ENCODE results near the gene NPIPA1.
"Not testable (repeated sequence)": the region's sequence is repeated elsewhere in the genome, so short reads cannot be mapped to it uniquely, and the experiment has no call there.

Gene NPIPA1

DNA sequence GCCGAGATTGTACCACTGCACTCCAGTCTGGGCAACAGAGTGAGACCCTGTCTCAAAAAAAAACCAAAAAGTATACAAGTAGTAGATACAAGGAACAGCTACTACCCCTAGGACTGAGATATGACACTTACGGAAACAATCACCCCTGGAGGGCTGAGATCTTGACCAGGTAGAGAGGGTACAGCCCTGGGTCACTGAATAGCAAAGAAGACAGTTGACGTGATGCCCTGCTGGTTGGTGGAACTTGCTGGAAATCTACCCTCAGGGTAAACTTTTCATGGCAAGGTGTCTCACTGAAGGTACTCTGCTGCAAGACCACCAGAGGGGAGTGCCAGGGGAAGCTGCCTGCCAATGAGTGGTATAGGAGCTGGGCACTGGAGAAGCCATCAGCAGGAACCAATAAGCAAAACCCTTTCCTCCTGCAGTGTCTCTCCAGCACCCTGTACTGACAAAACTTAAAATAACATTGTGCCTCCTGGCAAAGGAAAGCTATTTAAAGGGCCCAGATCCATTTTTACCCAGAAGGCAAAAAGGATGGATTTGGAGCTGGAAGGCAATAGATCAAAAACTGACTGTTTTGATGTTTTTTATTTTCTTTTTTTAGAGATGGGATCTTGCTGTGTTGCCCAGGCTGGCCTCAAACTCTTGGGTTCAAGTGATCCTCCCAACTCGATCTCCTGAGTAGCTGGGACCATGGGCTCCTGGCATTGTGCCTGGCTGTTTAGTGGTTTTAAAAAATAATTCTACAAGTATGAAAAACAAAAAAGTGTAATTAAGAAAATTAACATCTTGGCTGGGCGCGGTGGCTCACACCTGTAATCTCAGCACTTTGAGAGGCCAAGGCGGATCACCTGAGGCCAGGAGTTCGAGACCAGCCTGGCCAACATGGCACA, 26.3 kb downstream of the NPIPA1 start:
- no peaks in the 10 kb centered on the region for H3K4me1 Mint-ChIP-seq
- no peak overlapping the region for H3K27ac Mint-ChIP-seq
- H3K27me3 Mint-ChIP-seq (ENCODE audit: low read depth, poor library complexity), result peaks cover 39% of the 10 kb centered on the region
- H3K9me3 Mint-ChIP-seq, result peaks cover 15% of the 10 kb centered on the region
- no peak for DNase-seq
- no peaks in the 10 kb centered on the region for H3K36me3 Mint-ChIP-seq (ENCODE audit: low read depth)
- TF ChIP-seq, protein P1, sequence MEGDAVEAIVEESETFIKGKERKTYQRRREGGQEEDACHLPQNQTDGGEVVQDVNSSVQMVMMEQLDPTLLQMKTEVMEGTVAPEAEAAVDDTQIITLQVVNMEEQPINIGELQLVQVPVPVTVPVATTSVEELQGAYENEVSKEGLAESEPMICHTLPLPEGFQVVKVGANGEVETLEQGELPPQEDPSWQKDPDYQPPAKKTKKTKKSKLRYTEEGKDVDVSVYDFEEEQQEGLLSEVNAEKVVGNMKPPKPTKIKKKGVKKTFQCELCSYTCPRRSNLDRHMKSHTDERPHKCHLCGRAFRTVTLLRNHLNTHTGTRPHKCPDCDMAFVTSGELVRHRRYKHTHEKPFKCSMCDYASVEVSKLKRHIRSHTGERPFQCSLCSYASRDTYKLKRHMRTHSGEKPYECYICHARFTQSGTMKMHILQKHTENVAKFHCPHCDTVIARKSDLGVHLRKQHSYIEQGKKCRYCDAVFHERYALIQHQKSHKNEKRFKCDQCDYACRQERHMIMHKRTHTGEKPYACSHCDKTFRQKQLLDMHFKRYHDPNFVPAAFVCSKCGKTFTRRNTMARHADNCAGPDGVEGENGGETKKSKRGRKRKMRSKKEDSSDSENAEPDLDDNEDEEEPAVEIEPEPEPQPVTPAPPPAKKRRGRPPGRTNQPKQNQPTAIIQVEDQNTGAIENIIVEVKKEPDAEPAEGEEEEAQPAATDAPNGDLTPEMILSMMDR (IDR thresholded peaks at IDR 0.05), result no peak
- no peak overlapping the region for H3K4me3 Mint-ChIP-seq

DNA sequence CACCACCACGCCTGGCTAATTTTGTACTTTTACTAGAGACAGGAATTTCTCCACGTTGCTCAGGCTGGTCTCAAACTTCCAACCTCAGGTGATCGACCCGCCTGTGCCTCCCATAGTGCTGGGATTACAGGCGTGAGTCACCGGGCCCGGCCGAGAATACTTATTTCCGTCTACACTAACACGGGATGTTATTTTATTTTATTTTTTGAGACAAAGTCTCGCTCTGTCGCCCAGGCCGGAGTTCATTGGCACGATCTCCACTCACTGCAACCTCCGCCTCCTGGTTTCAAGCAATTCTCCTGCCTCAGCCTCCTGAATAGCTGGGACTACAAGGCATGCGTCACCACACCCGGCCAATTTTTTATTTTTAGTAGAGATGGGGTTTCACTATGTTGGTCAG, 28.1 kb downstream of the NPIPA1 start:
- peaks cover 14% of the 10 kb centered on the region for H3K9me3 Mint-ChIP-seq
- no peaks in the 10 kb centered on the region for H3K4me1 Mint-ChIP-seq
- no peak overlapping the region for H3K4me3 Mint-ChIP-seq
- no peak for DNase-seq
- no peak overlapping the region for H3K27ac Mint-ChIP-seq
- H3K36me3 Mint-ChIP-seq (ENCODE audit: low read depth), result no peaks in the 10 kb centered on the region
- peaks cover 34% of the 10 kb centered on the region for H3K27me3 Mint-ChIP-seq (ENCODE audit: low read depth, poor library complexity)
- TF ChIP-seq, protein P1 (IDR thresholded peaks at IDR 0.05), result no peak

DNA sequence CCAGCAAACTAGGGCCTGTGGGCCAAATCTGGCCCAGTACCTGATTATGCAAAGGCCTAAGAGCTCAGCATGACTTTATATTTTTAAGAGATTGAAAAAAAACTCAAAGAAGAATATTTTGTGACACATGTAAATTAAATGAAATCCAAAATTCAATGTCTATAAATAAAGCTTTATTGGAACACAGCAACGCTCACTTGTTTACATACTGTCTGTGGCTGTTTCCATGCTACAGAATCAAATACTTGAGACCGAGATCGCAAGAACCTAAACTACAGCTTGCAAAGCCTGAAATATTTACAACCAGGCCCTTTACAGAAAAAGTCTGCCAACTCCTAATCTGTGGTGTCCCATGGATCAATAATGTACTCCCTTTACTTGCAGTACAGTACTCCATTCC, 32.6 kb downstream of the NPIPA1 start:
- not testable (repeated sequence) for H3K4me1 Mint-ChIP-seq; H3K27ac Mint-ChIP-seq; DNase-seq; H3K36me3 Mint-ChIP-seq (ENCODE audit: low read depth); H3K4me3 Mint-ChIP-seq; H3K9me3 Mint-ChIP-seq
- H3K27me3 Mint-ChIP-seq (ENCODE audit: low read depth, poor library complexity), result peaks cover 24% of the 10 kb centered on the region

DNA sequence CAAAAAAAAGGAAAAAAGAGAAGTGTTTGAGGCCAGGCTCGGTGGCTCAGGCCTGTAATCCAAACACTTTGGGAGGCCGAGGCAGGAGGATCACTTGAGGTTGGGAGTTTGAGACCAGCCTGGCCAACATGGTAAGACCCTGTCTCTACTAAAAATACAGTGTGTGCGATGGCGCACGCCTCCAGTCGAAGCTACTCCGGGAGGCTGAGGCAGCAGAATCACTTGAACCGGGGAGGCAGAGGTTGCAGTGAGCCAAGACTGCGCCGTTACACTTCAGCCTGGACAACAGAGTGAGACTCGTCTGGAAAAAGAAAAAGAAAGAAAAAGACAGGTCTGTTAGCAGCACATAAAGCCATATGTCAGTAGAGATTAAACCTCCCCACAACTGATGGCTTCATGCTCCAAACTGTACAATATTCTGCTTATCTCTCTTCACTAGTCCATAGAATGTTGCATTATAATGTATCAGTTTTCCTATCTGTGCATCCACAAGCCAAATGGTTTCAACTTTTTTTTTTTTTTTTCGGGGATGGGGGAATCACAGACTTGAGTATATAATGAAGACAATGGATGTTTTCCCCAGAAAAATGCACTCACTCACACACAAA, 34.5 kb downstream of the NPIPA1 start:
- H3K27me3 Mint-ChIP-seq (ENCODE audit: low read depth, poor library complexity), result peaks cover 19% of the 10 kb centered on the region
- H3K36me3 Mint-ChIP-seq (ENCODE audit: low read depth); H3K9me3 Mint-ChIP-seq; H3K4me3 Mint-ChIP-seq; DNase-seq; H3K27ac Mint-ChIP-seq: not testable (repeated sequence)
- H3K4me1 Mint-ChIP-seq, result peaks cover 14% of the 10 kb centered on the region

DNA sequence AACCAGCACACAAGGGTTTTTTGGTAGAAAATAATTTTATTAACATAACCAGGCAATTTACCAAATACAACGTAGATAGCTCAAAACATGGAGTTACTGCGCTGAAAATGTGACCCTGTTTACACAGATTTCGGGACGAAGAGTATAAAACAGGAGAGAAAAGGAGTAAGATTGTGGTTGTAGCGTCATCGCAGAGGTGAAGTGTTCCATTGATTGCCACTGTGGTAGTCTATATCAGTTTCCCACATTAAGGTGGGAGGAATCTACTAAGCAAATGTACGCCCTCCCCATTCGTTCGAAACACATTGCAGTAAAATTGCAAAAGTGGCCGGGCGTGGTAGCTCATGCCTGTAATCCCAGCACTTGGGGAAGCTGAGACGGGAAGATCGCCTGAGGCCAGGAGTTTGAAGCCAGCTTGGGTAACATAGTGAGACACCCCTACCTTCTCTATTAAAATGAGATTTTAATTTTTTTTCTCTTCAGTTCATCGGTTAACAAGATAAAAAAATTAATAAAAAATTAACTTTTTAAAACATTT, 36.6 kb downstream of the NPIPA1 start:
- not testable (repeated sequence) for DNase-seq; H3K9me3 Mint-ChIP-seq; H3K27ac Mint-ChIP-seq; H3K36me3 Mint-ChIP-seq (ENCODE audit: low read depth); H3K27me3 Mint-ChIP-seq (ENCODE audit: low read depth, poor library complexity)
- H3K4me1 Mint-ChIP-seq, result peaks cover 31% of the 10 kb centered on the region
- peak overlapping the region; percentile 93 for H3K4me3 Mint-ChIP-seq

DNA sequence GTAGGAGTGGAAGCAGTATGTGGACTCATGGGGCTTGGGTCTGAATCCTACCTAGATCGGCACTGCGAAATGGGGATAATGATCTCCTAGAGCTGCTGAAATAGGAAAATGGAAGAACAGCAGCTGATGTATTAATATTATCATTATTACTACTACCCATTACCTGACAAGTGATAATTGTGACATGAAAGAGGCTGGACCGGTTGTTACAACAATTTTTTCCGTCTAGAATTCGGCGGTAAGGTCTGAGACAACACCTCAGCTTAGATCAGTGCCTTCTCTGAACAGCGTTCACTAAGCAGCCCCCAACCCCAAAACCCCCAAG, 37.0 kb downstream of the NPIPA1 start:
- not testable (repeated sequence) for DNase-seq, H3K27ac Mint-ChIP-seq

DNA sequence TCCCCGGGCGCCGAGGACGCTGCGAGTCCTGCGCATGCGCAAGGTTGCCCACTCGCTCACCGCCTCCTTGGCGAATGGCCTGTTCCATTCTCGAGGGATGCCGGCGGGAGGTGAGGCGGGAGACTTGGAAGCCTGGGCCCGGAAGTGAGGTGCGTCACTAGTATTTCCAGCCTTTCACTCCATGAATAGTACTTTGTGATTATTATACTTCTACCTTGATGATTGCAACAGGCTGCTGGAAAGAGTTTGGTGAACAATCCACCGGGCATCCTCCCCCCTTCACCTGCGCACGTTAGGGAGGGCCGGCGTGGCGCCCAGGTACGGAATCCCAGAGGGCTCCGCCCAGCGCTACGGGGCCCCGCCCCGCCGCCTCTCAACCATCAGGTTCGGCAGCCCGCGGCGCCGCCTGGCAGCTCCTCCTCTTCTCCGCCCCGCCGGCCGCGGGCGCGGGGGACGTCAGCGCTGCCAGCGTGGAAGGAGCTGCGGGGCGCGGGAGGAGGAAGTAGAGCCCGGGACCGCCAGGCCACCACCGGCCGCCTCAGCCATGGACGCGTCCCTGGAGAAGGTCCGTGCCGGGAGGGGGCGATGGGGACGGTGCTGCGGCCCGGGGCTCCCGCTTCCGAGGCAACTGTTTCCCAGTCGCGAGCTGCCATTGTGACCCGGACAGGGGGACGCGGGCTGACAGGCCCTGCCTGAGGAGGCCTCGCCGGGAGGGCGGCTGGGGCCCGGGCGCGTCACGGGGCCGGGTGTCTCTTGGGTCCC, 37.6 kb downstream of the NPIPA1 start, which contains the start of gene PDXDC1:
TSS of gene PDXDC1 (plus strand) at position 371 of the 762 bp plus-strand sequence. CDS start at position 545, 174 bp downstream.
- not testable (repeated sequence) for H3K27me3 Mint-ChIP-seq (ENCODE audit: low read depth, poor library complexity); H3K36me3 Mint-ChIP-seq (ENCODE audit: low read depth); H3K9me3 Mint-ChIP-seq
- Mint-ChIP-seq H3K4me1 (peaks cover 37% of the 10 kb centered on the region), H3K4me3 (peak within 1 kb of the TSS; percentile 93), H3K27ac (peak within 1 kb of the TSS; percentile 19)
- DNase-seq, result peak; percentile 99

More for the DNA sequence above, 37.0 kb downstream of the NPIPA1 start:
- not testable (repeated sequence) for H3K36me3 Mint-ChIP-seq (ENCODE audit: low read depth); H3K27me3 Mint-ChIP-seq (ENCODE audit: low read depth, poor library complexity); H3K9me3 Mint-ChIP-seq
- peak overlapping the region; percentile 93 for H3K4me3 Mint-ChIP-seq
- peaks cover 32% of the 10 kb centered on the region for H3K4me1 Mint-ChIP-seq

DNA sequence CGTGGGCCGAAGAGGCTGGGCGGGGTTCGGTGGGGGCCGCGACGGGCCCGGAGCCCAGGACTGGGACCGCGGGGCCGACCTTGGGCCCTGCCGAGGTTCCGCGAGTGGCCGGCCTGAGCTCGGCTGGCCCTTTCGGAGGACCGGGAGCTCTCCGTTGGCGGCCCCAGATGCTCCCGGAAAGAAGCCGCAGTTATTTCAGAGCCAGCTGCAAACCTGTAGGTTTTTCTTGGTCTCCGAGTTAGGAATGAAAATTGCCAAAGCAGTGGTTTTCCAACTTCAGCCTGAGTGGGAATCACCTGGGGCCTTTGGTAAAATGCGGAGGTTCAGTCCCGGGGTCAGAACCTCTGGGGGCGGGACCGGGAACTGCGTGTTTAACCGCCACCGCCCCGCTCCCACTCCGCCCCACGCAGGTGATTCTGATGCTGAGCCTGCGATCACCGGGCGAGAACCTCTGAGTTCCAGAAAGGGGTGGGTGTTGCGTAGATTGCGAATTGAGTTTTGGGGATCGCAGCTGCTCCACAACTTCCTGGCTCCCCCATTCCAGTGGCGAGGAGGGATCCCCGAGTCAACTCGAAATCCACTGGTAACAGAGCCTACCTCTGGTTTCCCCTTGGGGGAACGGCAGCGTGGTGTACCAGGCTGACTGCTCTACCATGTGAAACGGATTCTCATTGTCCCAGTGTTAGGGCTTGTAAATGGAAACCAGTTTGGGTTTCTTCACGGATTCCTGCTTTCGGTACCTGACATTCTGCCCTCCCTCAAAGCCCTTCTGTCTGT, 38.4 kb downstream of the NPIPA1 start:
- Mint-ChIP-seq H3K4me1 (peaks cover 41% of the 10 kb centered on the region), H3K4me3 (peak overlapping the region; percentile 93), H3K27ac (peak overlapping the region; percentile 19)
- not testable (repeated sequence) for H3K36me3 Mint-ChIP-seq (ENCODE audit: low read depth); H3K9me3 Mint-ChIP-seq; H3K27me3 Mint-ChIP-seq (ENCODE audit: low read depth, poor library complexity)
- DNase-seq, result peak; percentile 50

DNA sequence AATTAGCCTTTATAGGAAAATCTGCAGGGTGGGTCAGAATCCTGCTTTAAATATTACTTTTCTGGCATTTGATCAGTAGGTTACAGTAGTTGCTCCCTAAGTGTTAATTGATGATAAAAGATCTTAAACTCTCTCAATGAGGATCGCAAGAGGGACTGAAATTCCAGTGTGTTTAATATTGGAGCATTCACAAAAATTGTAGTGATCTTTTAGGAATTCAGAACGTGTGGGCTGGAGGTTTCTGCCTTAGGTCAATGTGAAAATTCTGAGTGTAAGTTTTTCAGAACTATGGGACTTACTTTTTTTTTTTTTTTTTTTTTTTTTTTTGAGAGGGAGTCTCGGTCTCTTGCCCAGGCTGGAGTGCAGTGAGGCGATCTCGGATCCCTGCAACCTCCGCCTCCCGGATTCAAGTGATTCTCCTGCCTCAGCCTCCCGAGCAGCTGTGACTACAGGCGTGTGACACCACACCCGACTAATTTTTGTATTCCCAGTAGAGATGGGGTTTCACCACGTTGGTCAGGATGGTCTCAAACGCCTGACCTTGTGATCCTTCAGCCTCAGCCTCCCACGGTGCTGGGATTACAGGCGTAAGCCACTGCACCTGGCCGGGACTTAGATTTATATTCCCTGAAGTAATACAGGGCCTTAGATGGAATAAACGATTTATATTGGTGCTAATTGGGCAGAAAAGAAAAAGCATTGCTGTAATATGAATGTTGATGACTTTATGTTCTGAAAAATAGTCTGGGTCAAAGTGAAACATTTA, 39.9 kb downstream of the NPIPA1 start:
- H3K27ac Mint-ChIP-seq, result not testable (repeated sequence)

DNA sequence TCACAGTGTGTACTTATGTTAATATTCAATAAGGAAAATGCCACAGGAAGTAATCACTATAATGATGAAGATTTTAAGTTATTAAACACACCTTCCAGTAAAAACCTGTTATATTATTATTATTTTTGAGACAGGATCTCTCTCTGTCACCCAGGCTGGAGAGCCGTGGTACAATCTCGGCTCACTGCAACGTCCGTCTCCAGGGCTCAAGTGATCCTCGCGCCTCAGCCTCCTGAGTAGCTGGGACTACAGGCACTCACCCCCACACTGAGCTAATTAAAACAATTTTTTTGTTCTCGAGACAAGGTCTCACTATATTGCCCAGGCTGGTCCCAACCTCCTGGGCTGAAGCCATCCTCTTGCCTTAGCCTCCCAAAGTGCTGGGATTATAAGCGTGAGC, 41.0 kb downstream of the NPIPA1 start:
- DNase-seq; H3K36me3 Mint-ChIP-seq (ENCODE audit: low read depth); H3K27ac Mint-ChIP-seq; H3K27me3 Mint-ChIP-seq (ENCODE audit: low read depth, poor library complexity); H3K4me3 Mint-ChIP-seq; H3K9me3 Mint-ChIP-seq: not testable (repeated sequence)
- H3K4me1 Mint-ChIP-seq, result peaks cover 52% of the 10 kb centered on the region

More for the DNA sequence above, 39.9 kb downstream of the NPIPA1 start:
- not testable (repeated sequence) for H3K9me3 Mint-ChIP-seq; H3K27me3 Mint-ChIP-seq (ENCODE audit: low read depth, poor library complexity); H3K36me3 Mint-ChIP-seq (ENCODE audit: low read depth)
- Mint-ChIP-seq H3K4me3 (peak overlapping the region; percentile 92), H3K4me1 (peaks cover 52% of the 10 kb centered on the region)
- peak; percentile 33 for DNase-seq

DNA sequence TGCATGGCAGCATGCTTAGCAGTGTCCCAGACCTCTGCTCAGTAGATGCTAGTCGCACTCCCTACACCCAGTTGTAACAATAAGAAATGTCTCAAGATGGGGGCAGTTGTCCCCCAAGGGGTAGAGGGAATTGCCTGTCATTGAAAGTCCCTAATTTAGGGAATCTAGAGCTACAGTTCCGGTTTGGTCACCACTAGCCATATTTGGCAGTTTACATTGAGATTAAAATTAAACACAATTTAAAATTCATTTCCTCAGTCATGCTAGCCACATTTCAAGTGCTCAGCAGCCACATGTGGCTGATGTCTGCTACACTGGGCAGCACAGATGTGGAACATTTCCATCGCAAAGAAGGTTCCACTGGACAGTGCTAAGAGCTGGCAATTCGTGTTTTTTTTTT, 41.7 kb downstream of the NPIPA1 start:
- peaks cover 49% of the 10 kb centered on the region for H3K4me1 Mint-ChIP-seq

More for the DNA sequence above, 41.7 kb downstream of the NPIPA1 start:
- H3K27ac Mint-ChIP-seq; H3K27me3 Mint-ChIP-seq (ENCODE audit: low read depth, poor library complexity); H3K36me3 Mint-ChIP-seq (ENCODE audit: low read depth); DNase-seq; H3K9me3 Mint-ChIP-seq; H3K4me3 Mint-ChIP-seq: not testable (repeated sequence)

All from nephron progenitor cell (in vitro differentiated cells).